Trophoblast cell (in vitro differentiated cells and primary cell): Measurements from ENCODE around the gene WDR77.

Experiments
- DNase-seq, 2 donors: peaks; one replicate each; pipeline ENCODE4 v3.0.0-alpha.2; 2016
- H2AFZ ChIP-seq: 2 replicates; pipeline ENCODE4 v1.6.1; 2013; ENCODE audit warnings: low read length, moderate library complexity, mild to moderate bottlenecking; ENCODE audit not compliant: insufficient read depth, poor library complexity
- H2AK5ac ChIP-seq: 2 replicates; pipeline ENCODE4 v1.6.1; 2013; ENCODE audit warnings: mild to moderate bottlenecking, low read length
- H2BK120ac ChIP-seq: 2 replicates; pipeline ENCODE4 v1.6.1; 2013; ENCODE audit warnings: low read length, mild to moderate bottlenecking, moderate library complexity; ENCODE audit not compliant: insufficient read depth, poor library complexity
- H2BK12ac ChIP-seq: 2 replicates; pipeline ENCODE4 v1.6.1; 2013; ENCODE audit warnings: mild to moderate bottlenecking, low read length, moderate library complexity
- H2BK5ac ChIP-seq: 2 replicates; pipeline ENCODE4 v1.6.1; 2013; ENCODE audit warnings: low read length, low read depth, moderate library complexity, mild to moderate bottlenecking; ENCODE audit not compliant: poor library complexity
- H3K14ac ChIP-seq: 2 replicates; pipeline ENCODE4 v1.6.1; 2013; ENCODE audit warnings: mild to moderate bottlenecking, low read length
- H3K18ac ChIP-seq: 2 replicates; pipeline ENCODE4 v1.6.1; 2013; ENCODE audit warnings: mild to moderate bottlenecking, low read length
- H3K23ac ChIP-seq: 2 replicates; pipeline ENCODE4 v1.6.1; 2013; ENCODE audit warnings: low read length
- H3K27ac ChIP-seq: 2 replicates; pipeline ENCODE4 v1.5.1; 2013; ENCODE audit warnings: low read depth, mild to moderate bottlenecking, inconsistent platforms, low read length, moderate library complexity
- H3K27me3 ChIP-seq: 2 replicates; pipeline ENCODE4 v1.6.1; 2013; ENCODE audit warnings: inconsistent platforms, mild to moderate bottlenecking, low read length, moderate library complexity; ENCODE audit not compliant: insufficient read depth
- H3K36me3 ChIP-seq, 2 experiments: 1 replicate in 1 of 2; 2 replicates in 1 of 2; pipeline ENCODE4 v1.6.1; 2013; ENCODE audit warnings: low read length in 2 of 2, mild to moderate bottlenecking in 2 of 2, moderate library complexity in 1 of 2; ENCODE audit not compliant: insufficient read depth in 2 of 2, control insufficient read depth in 1 of 2
- H3K4ac ChIP-seq: 2 replicates; pipeline ENCODE4 v1.6.1; 2013; ENCODE audit warnings: low read depth, mild to moderate bottlenecking, low read length, moderate library complexity
- H3K4me1 ChIP-seq, 2 experiments: 1 replicate in 1 of 2; 2 replicates in 1 of 2; pipeline ENCODE4 v1.6.1; 2013; ENCODE audit warnings: low read length in 2 of 2, mild to moderate bottlenecking in 2 of 2, moderate library complexity in 1 of 2; ENCODE audit not compliant: insufficient read depth in 2 of 2, control insufficient read depth in 1 of 2
- H3K4me2 ChIP-seq: 2 replicates; pipeline ENCODE4 v1.6.1; 2013; ENCODE audit warnings: inconsistent platforms, mild to moderate bottlenecking, low read length, moderate library complexity
- H3K4me3 ChIP-seq: 2 replicates; pipeline ENCODE4 v1.5.1; 2013; ENCODE audit warnings: mild to moderate bottlenecking, low read depth, low read length, inconsistent platforms
- H3K79me1 ChIP-seq: one replicate; pipeline ENCODE4 v1.6.1; 2013; ENCODE audit warnings: low read length
- H3K79me2 ChIP-seq: 2 replicates; pipeline ENCODE4 v1.6.1; 2013; ENCODE audit warnings: low read length, mild to moderate bottlenecking; ENCODE audit not compliant: control insufficient read depth, insufficient read depth, poor library complexity
- H3K9ac ChIP-seq: 2 replicates; pipeline ENCODE4 v1.6.1; 2013; ENCODE audit warnings: mild to moderate bottlenecking, low read length
- H3K9me3 ChIP-seq: 2 replicates; pipeline ENCODE4 v1.6.1; 2013; ENCODE audit warnings: low read depth, mild to moderate bottlenecking, control low read depth, inconsistent platforms, low read length; ENCODE audit not compliant: insufficient read depth
- H4K12ac ChIP-seq: 2 replicates; pipeline ENCODE4 v1.6.1; 2013; ENCODE audit warnings: low read depth, mild to moderate bottlenecking, low read length, moderate library complexity
- H4K8ac ChIP-seq: 2 replicates; pipeline ENCODE4 v1.6.1; 2013; ENCODE audit warnings: low read depth, mild to moderate bottlenecking, low read length, moderate library complexity
- H4K91ac ChIP-seq: one replicate; pipeline ENCODE4 v1.6.1; 2013; ENCODE audit warnings: low read depth, mild to moderate bottlenecking, low read length, moderate library complexity
- whole genome bisulfite sequencing: extraction: QIAGEN DNeasy Blood & Tissue Kit; methylation state at CpG from one replicate; pipeline ENCODE4 v1.1.7; 2013; ENCODE audit warnings: missing lambda C conversion rate; ENCODE audit not compliant: insufficient read length, insufficient coverage; ENCODE audit errors: extremely low coverage; 5-methylcytosine and 5-hydroxymethylcytosine counted together

Gene WDR77

GRCh38 chr1:111442457-111442856 lies 6.6 kb downstream of the WDR77 start:
- H3K27me3 ChIP-seq = no peaks in the 10 kb centered on the region
- H4K8ac ChIP-seq = no peak overlapping the region
- no peaks in the 10 kb centered on the region for H3K79me2 ChIP-seq
- H3K9ac ChIP-seq = no peak overlapping the region
- no CpG with 5 or more reads among the region's 4 CpGs for WGBS
- no peak overlapping the region for H3K14ac ChIP-seq
- no peak overlapping the region for H2AFZ ChIP-seq
- no peaks in the 10 kb centered on the region for H3K9me3 ChIP-seq
- no peak overlapping the region for H2BK120ac ChIP-seq
- no peak overlapping the region for H3K4ac ChIP-seq
- DNase-seq = no peak
- peaks cover 18 to 50% of the 10 kb centered on the region in 2 experiments for H3K36me3 ChIP-seq
- H3K23ac ChIP-seq = no peak overlapping the region
- H3K27ac ChIP-seq = no peak overlapping the region
- H3K18ac ChIP-seq = no peak overlapping the region
- H4K91ac ChIP-seq = no peak overlapping the region
- H3K4me3 ChIP-seq = no peak overlapping the region
- no peak overlapping the region for H3K4me2 ChIP-seq
- no peak overlapping the region for H4K12ac ChIP-seq
- H3K4me1 ChIP-seq = peaks cover 2% of the 10 kb centered on the region in 2 experiments
- H3K79me1 ChIP-seq = no peaks in the 10 kb centered on the region
- no peak overlapping the region for H2BK5ac ChIP-seq
- no peak overlapping the region for H2BK12ac ChIP-seq
- H2AK5ac ChIP-seq = no peak overlapping the region

GRCh38 chr1:111441573-111442192 lies 7.4 kb downstream of the WDR77 start:
- H3K27ac ChIP-seq = no peak overlapping the region

GRCh38 chr1:111439461-111440351 lies 9.3 kb downstream of the WDR77 start:
- Histone ChIP-seq H3K23ac (no peak overlapping the region), H3K9ac (no peak overlapping the region), H3K27ac (no peak overlapping the region), H2BK12ac (no peak overlapping the region), H3K4ac (no peak overlapping the region), H3K4me2 (no peak overlapping the region), H2BK120ac (no peak overlapping the region), H3K9me3 (no peaks in the 10 kb centered on the region), H3K4me3 (no peak overlapping the region), H4K12ac (no peak overlapping the region), H3K79me1 (no peaks in the 10 kb centered on the region), H3K14ac (no peak overlapping the region), H3K27me3 (no peaks in the 10 kb centered on the region), H4K91ac (no peak overlapping the region), H2AFZ (no peak overlapping the region), H3K4me1 (no peaks in the 10 kb centered on the region), H3K36me3 (peaks cover 16 to 42% of the 10 kb centered on the region in 2 experiments), H3K18ac (no peak overlapping the region), H4K8ac (no peak overlapping the region), H2BK5ac (no peak overlapping the region), H3K79me2 (no peaks in the 10 kb centered on the region), H2AK5ac (no peak overlapping the region)
- no peak for DNase-seq
- WGBS = no CpG with 5 or more reads among the region's 3 CpGs

More at GRCh38 chr1:111441573-111442192, 7.4 kb downstream of the WDR77 start:
- Histone ChIP-seq H3K4me2 (no peak overlapping the region), H3K36me3 (peaks cover 18 to 50% of the 10 kb centered on the region in 2 experiments), H3K4me3 (no peak overlapping the region), H3K79me1 (no peaks in the 10 kb centered on the region), H2BK12ac (no peak overlapping the region), H3K27me3 (no peaks in the 10 kb centered on the region), H3K79me2 (no peaks in the 10 kb centered on the region), H4K8ac (no peak overlapping the region), H3K9me3 (no peaks in the 10 kb centered on the region), H2AK5ac (no peak overlapping the region), H3K4me1 (no peaks in the 10 kb centered on the region), H2AFZ (no peak overlapping the region), H4K91ac (no peak overlapping the region), H3K14ac (no peak overlapping the region), H3K4ac (no peak overlapping the region), H3K18ac (no peak overlapping the region), H3K9ac (no peak overlapping the region), H2BK5ac (no peak overlapping the region), H3K23ac (no peak overlapping the region), H4K12ac (no peak overlapping the region), H2BK120ac (no peak overlapping the region)
- DNase-seq = peak in 1 of 2 donors; percentile 47
- WGBS = no CpG with 5 or more reads among the region's 9 CpGs

GRCh38 chr1:111436726-111437125 lies 12.3 kb downstream of the WDR77 start:
- Histone ChIP-seq H2AFZ (no peak overlapping the region), H4K12ac (no peak overlapping the region), H3K4me1 (no peaks in the 10 kb centered on the region), H3K23ac (no peak overlapping the region), H3K4me3 (no peak overlapping the region), H2AK5ac (no peak overlapping the region), H3K9ac (no peak overlapping the region), H3K14ac (no peak overlapping the region), H3K27me3 (no peaks in the 10 kb centered on the region), H3K4me2 (no peak overlapping the region), H3K79me1 (no peaks in the 10 kb centered on the region), H3K4ac (no peak overlapping the region), H3K27ac (no peak overlapping the region), H4K91ac (no peak overlapping the region), H2BK12ac (no peak overlapping the region), H3K36me3 (peaks cover 8 to 21% of the 10 kb centered on the region in 2 experiments), H2BK120ac (no peak overlapping the region), H4K8ac (no peak overlapping the region), H3K18ac (no peak overlapping the region), H2BK5ac (no peak overlapping the region), H3K9me3 (no peaks in the 10 kb centered on the region), H3K79me2 (no peaks in the 10 kb centered on the region)
- WGBS = no CpG with 5 or more reads among the region's 3 CpGs
- DNase-seq = no peak
